ENCODE measurements around the gene PFDN1.

- TF ChIP-seq SPI1 (IDR thresholded peaks at IDR 0.05; ENCODE audit: borderline replicate concordance, low read depth), result no peak
- TF ChIP-seq, protein P1, sequence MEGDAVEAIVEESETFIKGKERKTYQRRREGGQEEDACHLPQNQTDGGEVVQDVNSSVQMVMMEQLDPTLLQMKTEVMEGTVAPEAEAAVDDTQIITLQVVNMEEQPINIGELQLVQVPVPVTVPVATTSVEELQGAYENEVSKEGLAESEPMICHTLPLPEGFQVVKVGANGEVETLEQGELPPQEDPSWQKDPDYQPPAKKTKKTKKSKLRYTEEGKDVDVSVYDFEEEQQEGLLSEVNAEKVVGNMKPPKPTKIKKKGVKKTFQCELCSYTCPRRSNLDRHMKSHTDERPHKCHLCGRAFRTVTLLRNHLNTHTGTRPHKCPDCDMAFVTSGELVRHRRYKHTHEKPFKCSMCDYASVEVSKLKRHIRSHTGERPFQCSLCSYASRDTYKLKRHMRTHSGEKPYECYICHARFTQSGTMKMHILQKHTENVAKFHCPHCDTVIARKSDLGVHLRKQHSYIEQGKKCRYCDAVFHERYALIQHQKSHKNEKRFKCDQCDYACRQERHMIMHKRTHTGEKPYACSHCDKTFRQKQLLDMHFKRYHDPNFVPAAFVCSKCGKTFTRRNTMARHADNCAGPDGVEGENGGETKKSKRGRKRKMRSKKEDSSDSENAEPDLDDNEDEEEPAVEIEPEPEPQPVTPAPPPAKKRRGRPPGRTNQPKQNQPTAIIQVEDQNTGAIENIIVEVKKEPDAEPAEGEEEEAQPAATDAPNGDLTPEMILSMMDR (IDR thresholded peaks at IDR 0.05; ENCODE audit: insufficient read depth, low read length), result no peak
- TF ChIP-seq, protein P2, sequence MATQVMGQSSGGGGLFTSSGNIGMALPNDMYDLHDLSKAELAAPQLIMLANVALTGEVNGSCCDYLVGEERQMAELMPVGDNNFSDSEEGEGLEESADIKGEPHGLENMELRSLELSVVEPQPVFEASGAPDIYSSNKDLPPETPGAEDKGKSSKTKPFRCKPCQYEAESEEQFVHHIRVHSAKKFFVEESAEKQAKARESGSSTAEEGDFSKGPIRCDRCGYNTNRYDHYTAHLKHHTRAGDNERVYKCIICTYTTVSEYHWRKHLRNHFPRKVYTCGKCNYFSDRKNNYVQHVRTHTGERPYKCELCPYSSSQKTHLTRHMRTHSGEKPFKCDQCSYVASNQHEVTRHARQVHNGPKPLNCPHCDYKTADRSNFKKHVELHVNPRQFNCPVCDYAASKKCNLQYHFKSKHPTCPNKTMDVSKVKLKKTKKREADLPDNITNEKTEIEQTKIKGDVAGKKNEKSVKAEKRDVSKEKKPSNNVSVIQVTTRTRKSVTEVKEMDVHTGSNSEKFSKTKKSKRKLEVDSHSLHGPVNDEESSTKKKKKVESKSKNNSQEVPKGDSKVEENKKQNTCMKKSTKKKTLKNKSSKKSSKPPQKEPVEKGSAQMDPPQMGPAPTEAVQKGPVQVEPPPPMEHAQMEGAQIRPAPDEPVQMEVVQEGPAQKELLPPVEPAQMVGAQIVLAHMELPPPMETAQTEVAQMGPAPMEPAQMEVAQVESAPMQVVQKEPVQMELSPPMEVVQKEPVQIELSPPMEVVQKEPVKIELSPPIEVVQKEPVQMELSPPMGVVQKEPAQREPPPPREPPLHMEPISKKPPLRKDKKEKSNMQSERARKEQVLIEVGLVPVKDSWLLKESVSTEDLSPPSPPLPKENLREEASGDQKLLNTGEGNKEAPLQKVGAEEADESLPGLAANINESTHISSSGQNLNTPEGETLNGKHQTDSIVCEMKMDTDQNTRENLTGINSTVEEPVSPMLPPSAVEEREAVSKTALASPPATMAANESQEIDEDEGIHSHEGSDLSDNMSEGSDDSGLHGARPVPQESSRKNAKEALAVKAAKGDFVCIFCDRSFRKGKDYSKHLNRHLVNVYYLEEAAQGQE (IDR thresholded peaks at IDR 0.05; ENCODE audit: insufficient replicate concordance, low read depth), result no peak
- no peak for TF ChIP-seq POLR2AphosphoS5 (IDR thresholded peaks at IDR 0.05; ENCODE audit: low read depth)
Measured at GRCh38 chr5:140327589-140327988, 24.7 kb upstream of the PFDN1 start.

Measured in HL-60 (cell line).